SH-SY5Y (cell line): ENCODE data around the gene CCT2.

ENCODE experiments used
- GATA2 ChIP-seq: IDR thresholded peaks from 2 replicates; pipeline ENCODE4 v1.6.1; 2011; ENCODE audit warnings: mild to moderate bottlenecking, low read depth, low read length
- GATA3 ChIP-seq: IDR thresholded peaks from 2 replicates; pipeline ENCODE4 v1.6.1; 2011; ENCODE audit warnings: low read depth, mild to moderate bottlenecking, low read length, moderate library complexity

GRCh38 chr12:69608114-69608513, 22.9 kb downstream of the CCT2 start:
- no peak for TF ChIP-seq GATA2
- no peak for TF ChIP-seq GATA3
